GM12892 (cell line): ENCODE measurements around the gene TMEM139.

Experiments
- POLR2A ChIP-seq: IDR thresholded peaks from 2 replicates; pipeline ENCODE4 v1.6.1; 2011; ENCODE audit warnings: low read depth, low read length, control low read depth
- POLR2AphosphoS5 ChIP-seq: IDR thresholded peaks from 2 replicates; pipeline ENCODE4 v1.6.1; 2011; ENCODE audit warnings: low read depth, low read length, control low read depth

GRCh38 chr7:143243614-143244013 is 41.1 kb upstream of the TMEM139 start:
- TF ChIP-seq POLR2AphosphoS5: no peak
- no peak for TF ChIP-seq POLR2A
